A549 (cell line): ENCODE measurements around the gene PI4KB. TPM values are rescaled to one million over a fixed set of nuclear protein-coding genes. Genes with fewer than 3 reads are reported as not detected.
"Not testable (repeated sequence)": the region's sequence is repeated elsewhere in the genome, so short reads cannot be mapped to it uniquely, and the experiment has no call there.

Experiments used
- ATAC-seq, 2 experiments: fragments of 200-7000 bp in 1 of 2; fragments of >200 bp in 1 of 2; cut with Nextera tagmentation in 1 of 2; cut with Tn5 transposase in 1 of 2; 3 replicates each; pipeline versions ENCODE4 v1.8.0 to v1.9.1; 2018 to 2020; ENCODE audit warnings: mild to moderate bottlenecking in 1 of 2, moderate library complexity in 1 of 2
- CTCF ChIA-PET: fragments of 300-600 bp; sonication (Branson Sonifier 250); formaldehyde crosslinking; extraction: SDS; loops from one replicate; lab custom pipeline; 2021; ENCODE audit warnings: antibody characterized with exemption, inconsistent platforms; lab: Yijun Ruan, JAX
- POLR2A ChIA-PET: fragments of 350-600 bp; formaldehyde crosslinking; extraction: SDS; loops from one replicate; lab custom pipeline; 2021; ENCODE audit warnings: antibody characterized with exemption, inconsistent platforms; lab: Yijun Ruan, JAX
- DNase-seq, 2 experiments: peaks; one replicate each; pipeline versions ENCODE4 v3.0.0 to v3.0.0-alpha.2; 2011 to 2016; ENCODE audit warnings: low read depth in 1 of 2, low spot score in 1 of 2
- FAIRE-seq: peaks from 2 replicates; lab custom pipeline; 2011; peaks lifted over from hg19 to GRCh38; lab: Jason Lieb, UNC
- H3K27ac ChIP-seq, 2 experiments: fragments of >200 bp; sonication (Bioruptor Twin); formaldehyde crosslinking; 3 replicates each; pipeline ENCODE4 v1.5.1; 2016 to 2017
- H3K4me1 ChIP-seq: fragments of >200 bp; sonication (Bioruptor Twin); formaldehyde crosslinking; 3 replicates; pipeline ENCODE4 v1.6.1; 2016
- H3K4me2 ChIP-seq: fragments of >200 bp; sonication (Bioruptor Twin); formaldehyde crosslinking; 3 replicates; pipeline ENCODE4 v1.6.1; 2016
- H3K4me3 ChIP-seq: fragments of >200 bp; sonication (Bioruptor Twin); formaldehyde crosslinking; 3 replicates; pipeline ENCODE4 v1.5.1; 2016
- H3K9me3 ChIP-seq: fragments of >200 bp; sonication (Bioruptor Twin); formaldehyde crosslinking; 3 replicates; pipeline ENCODE4 v1.6.1; 2016
- BHLHE40 ChIP-seq: IDR thresholded peaks from 2 replicates; pipeline ENCODE4 v1.6.1; 2012; ENCODE audit warnings: low read depth, low read length, inconsistent platforms
- EHF ChIP-seq: fragments of 250-450 bp; sonication (Bioruptor Pico); IDR thresholded peaks from 2 replicates; pipeline ENCODE4 v1.5.0; 2020; ENCODE audit warnings: mild to moderate bottlenecking
- ESRRA ChIP-seq: fragments of 150-350 bp; IDR thresholded peaks from 2 replicates; pipeline ENCODE4 v1.6.1; 2014; ENCODE audit warnings: mild to moderate bottlenecking, low read length, borderline replicate concordance
- FOSB ChIP-seq: fragments of 250-450 bp; sonication (Bioruptor Pico); IDR thresholded peaks from 2 replicates; pipeline ENCODE4 v1.5.0; 2020; ENCODE audit warnings: mild to moderate bottlenecking, moderate library complexity
- FOSL2 ChIP-seq, 2 experiments: fragments of 450-650 bp in 1 of 2; fragments of >200 bp in 1 of 2; sonication (Bioruptor Twin) in 1 of 2; formaldehyde crosslinking; IDR thresholded peaks; 2 replicates each; pipeline versions ENCODE4 v1.5.0 to v1.6.1; 2016 to 2020; ENCODE audit warnings: mild to moderate bottlenecking in 1 of 2, moderate library complexity in 1 of 2
- GATA3 ChIP-seq: IDR thresholded peaks from 2 replicates; pipeline ENCODE4 v1.6.1; 2012; ENCODE audit warnings: borderline replicate concordance
- HOXA7 ChIP-seq: fragments of 250-450 bp; sonication (Bioruptor Pico); IDR thresholded peaks from 2 replicates; pipeline ENCODE4 v1.5.0; 2020; ENCODE audit warnings: mild to moderate bottlenecking, moderate library complexity
- HOXB5 ChIP-seq: fragments of 250-450 bp; sonication (Bioruptor Pico); IDR thresholded peaks from 2 replicates; pipeline ENCODE4 v1.5.0; 2020; ENCODE audit warnings: mild to moderate bottlenecking, moderate library complexity
- JUN ChIP-seq, 2 experiments: fragments of >200 bp; sonication (Bioruptor Twin); formaldehyde crosslinking; IDR thresholded peaks; 2 replicates in 1 of 2; 3 replicates in 1 of 2; pipeline ENCODE4 v1.6.1; 2016 to 2017
- JUNB ChIP-seq: fragments of >200 bp; sonication (Bioruptor Twin); formaldehyde crosslinking; IDR thresholded peaks from 2 replicates; pipeline ENCODE4 v1.6.1; 2016
- KDM1A ChIP-seq: fragments of 200-600 bp; sonication (generic); IDR thresholded peaks from 2 replicates; pipeline ENCODE4 v1.6.1; 2016; ENCODE audit warnings: low read depth, mild to moderate bottlenecking
- NFE2L2 ChIP-seq: fragments of 150-350 bp; conservative IDR thresholded peaks from 2 replicates; pipeline ENCODE4 v1.6.1; 2014; ENCODE audit warnings: low read length
- NR3C1 ChIP-seq: fragments of >200 bp; sonication (Bioruptor Twin); formaldehyde crosslinking; IDR thresholded peaks from 3 replicates; pipeline ENCODE4 v1.6.1; 2017
- PHF8 ChIP-seq: fragments of 200-600 bp; sonication (generic); IDR thresholded peaks from 2 replicates; pipeline ENCODE4 v1.6.1; 2016; ENCODE audit warnings: low read depth, mild to moderate bottlenecking, antibody characterized with exemption, moderate library complexity, borderline replicate concordance
- POLR2A ChIP-seq: IDR thresholded peaks from 2 replicates; pipeline ENCODE4 v1.6.1; 2012; ENCODE audit warnings: mild to moderate bottlenecking, low read length
- RAD21 ChIP-seq, 2 experiments: fragments of >200 bp in 1 of 2; sonication (Bioruptor Twin) in 1 of 2; formaldehyde crosslinking in 1 of 2; IDR thresholded peaks in 1 of 2; conservative IDR thresholded peaks in 1 of 2; 2 replicates in 1 of 2; 3 replicates in 1 of 2; pipeline ENCODE4 v1.6.1; 2012 to 2018; ENCODE audit warnings: inconsistent platforms in 1 of 2
- RARB ChIP-seq: fragments of 250-450 bp; sonication (Bioruptor Pico); IDR thresholded peaks from 2 replicates; pipeline ENCODE4 v1.8.0; 2021; ENCODE audit warnings: mild to moderate bottlenecking, moderate library complexity
- RNF2 ChIP-seq: fragments of 200-600 bp; sonication (generic); IDR thresholded peaks from 2 replicates; pipeline ENCODE4 v1.6.1; 2016; ENCODE audit warnings: low read depth, mild to moderate bottlenecking, antibody characterized with exemption, moderate library complexity, borderline replicate concordance
- TP53 ChIP-seq: fragments of 250-450 bp; sonication (Bioruptor Pico); IDR thresholded peaks from 2 replicates; pipeline ENCODE4 v1.5.0; 2021; ENCODE audit warnings: mild to moderate bottlenecking, moderate library complexity
- ZFP36 ChIP-seq: fragments of 450-650 bp; IDR thresholded peaks from 2 replicates; pipeline ENCODE4 v1.6.1; 2014; ENCODE audit warnings: borderline replicate concordance; ENCODE audit not compliant: partially characterized antibody
- WGBS: methylation state at CpG from one replicate; pipeline ENCODE4 v1.1.6; 2017; ENCODE audit errors: missing lambda C conversion rate; 5-methylcytosine and 5-hydroxymethylcytosine counted together
- polyA plus RNA-seq, 4 experiments: library from polyadenylated mRNA; depleted of rRNA in 3 of 4; stranded (reverse); fragments of >200 nt; fragmentation: RNase III in 1 of 4; extraction: RNeasy Plus Mini Kit Qiagen cat#74134 plus additional on column Dnase treatment in 1 of 4; gene quantifications; 2 replicates in 3 of 4; 3 replicates in 1 of 4; pipeline ENCODE4 v1.2.3, GENCODE V29; 2011 to 2017
- TF ChIP-seq, protein P1 (sequence below): fragments of >200 bp; sonication (Bioruptor Twin); formaldehyde crosslinking; IDR thresholded peaks from 2 replicates; pipeline ENCODE4 v1.6.1; 2016
- TF ChIP-seq, protein P2 (sequence below): fragments of 250-450 bp; sonication (Bioruptor Pico); IDR thresholded peaks from 2 replicates; pipeline ENCODE4 v1.5.0; 2020; ENCODE audit warnings: low read depth, mild to moderate bottlenecking, moderate library complexity
- TF ChIP-seq, protein P3 (sequence below): fragments of 150-350 bp; IDR thresholded peaks from 2 replicates; pipeline ENCODE4 v1.6.1; 2014; ENCODE audit warnings: low read depth, mild to moderate bottlenecking, low read length

Gene PI4KB
- polyA plus RNA-seq, 2 of the 4 experiments (the other 2 are of a cell fraction) = 26.8 to 34.4 TPM

DNA sequence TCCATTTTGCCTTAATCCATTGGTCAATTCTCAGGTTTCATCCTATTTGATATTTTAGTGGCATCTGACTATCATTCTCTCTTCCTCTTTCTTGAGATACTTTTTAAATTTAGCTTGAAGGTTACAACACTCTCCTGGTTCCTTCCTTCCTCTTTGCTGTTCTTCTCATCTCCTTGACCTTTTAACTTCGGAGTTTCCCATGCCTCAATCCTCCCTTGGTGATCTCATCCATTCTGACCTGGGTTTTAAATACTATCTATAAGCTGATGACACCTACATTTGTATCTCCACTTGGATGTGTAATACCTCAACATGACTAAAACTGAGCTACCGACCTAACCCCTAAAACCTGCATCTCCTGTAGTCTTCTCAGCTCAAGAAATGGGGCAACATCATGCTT is 50.0 kb downstream of the PI4KB start:
- ATAC-seq (no peak), DNase-seq (no peak), FAIRE-seq (no peak)
- CTCF ChIA-PET = interaction anchor here (0.8 to 1.4 kb wide), 2 partner anchors 25 to 27 kb away, joined by 3 read pairs; no protein-coding TSS in a partner anchor
- no peak for TF ChIP-seq RNF2
- no peak for TF ChIP-seq JUN (IDR thresholded peaks at IDR 0.05)
- no peak for TF ChIP-seq RAD21 (conservative IDR thresholded peaks at IDR 0.05 in 1 of 2, IDR thresholded peaks at IDR 0.05 in 1 of 2)
- TF ChIP-seq FOSB (CRISPR knock-in tag) = no peak
- no peak for TF ChIP-seq HOXB5 (CRISPR knock-in tag)
- TF ChIP-seq POLR2A = no peak
- TF ChIP-seq JUNB = no peak
- no peak for TF ChIP-seq FOSL2 (IDR thresholded peaks at IDR 0.05)
- no peak for TF ChIP-seq FOSL2 (CRISPR knock-in tag; IDR thresholded peaks at IDR 0.05)
- TF ChIP-seq, protein P1, sequence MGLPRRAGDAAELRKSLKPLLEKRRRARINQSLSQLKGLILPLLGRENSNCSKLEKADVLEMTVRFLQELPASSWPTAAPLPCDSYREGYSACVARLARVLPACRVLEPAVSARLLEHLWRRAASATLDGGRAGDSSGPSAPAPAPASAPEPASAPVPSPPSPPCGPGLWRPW = no peak
- TF ChIP-seq PHF8 = no peak
- no peak for TF ChIP-seq KDM1A
- no peak for TF ChIP-seq RARB
- TF ChIP-seq NFE2L2 = no peak
- no peak for TF ChIP-seq NR3C1
- TF ChIP-seq, protein P2, sequence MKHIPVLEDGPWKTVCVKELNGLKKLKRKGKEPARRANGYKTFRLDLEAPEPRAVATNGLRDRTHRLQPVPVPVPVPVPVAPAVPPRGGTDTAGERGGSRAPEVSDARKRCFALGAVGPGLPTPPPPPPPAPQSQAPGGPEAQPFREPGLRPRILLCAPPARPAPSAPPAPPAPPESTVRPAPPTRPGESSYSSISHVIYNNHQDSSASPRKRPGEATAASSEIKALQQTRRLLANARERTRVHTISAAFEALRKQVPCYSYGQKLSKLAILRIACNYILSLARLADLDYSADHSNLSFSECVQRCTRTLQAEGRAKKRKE (CRISPR knock-in tag) = no peak
- no peak for TF ChIP-seq ZFP36
- no peak for TF ChIP-seq EHF (CRISPR knock-in tag)
- TF ChIP-seq GATA3 = no peak
- no peak for TF ChIP-seq BHLHE40
- no peak for TF ChIP-seq TP53 (CRISPR knock-in tag)
- whole genome bisulfite sequencing = 25% methylated on average over 2 of the region's 2 CpGs
- peaks cover 3% of the 10 kb centered on the region; the same call in 2 of the 3 replicates for H3K4me1 ChIP-seq
- H3K9me3 ChIP-seq = no peaks in the 10 kb centered on the region
- H3K4me3 ChIP-seq = no peak overlapping the region
- H3K4me2 ChIP-seq = no peak overlapping the region
- POLR2A ChIA-PET = no interaction called here
- no peak overlapping the region for H3K27ac ChIP-seq

DNA sequence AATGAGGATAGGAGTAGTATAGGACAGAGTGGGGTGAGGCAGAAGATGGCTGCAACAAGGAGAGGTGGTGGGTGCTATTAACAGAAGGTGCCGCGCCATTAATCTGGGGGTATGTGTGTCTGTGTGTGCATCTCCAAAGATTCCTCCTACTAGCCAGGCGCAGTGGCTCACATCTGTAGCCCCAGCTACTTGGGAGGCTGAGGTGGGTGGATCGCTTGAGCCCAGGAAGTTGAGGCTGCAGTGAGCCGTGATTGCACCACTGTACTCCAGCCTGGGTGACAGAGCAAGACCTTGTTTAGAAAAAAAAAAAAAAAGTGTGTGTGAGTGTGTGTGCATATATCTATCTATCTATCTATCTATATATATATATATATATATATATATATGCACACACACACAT is 51.9 kb downstream of the PI4KB start:
- H3K9me3 ChIP-seq, FAIRE-seq, CTCF ChIA-PET, H3K27ac ChIP-seq, DNase-seq, H3K4me3 ChIP-seq, ATAC-seq, H3K4me1 ChIP-seq, H3K4me2 ChIP-seq, POLR2A ChIA-PET: not testable (repeated sequence)
- 96% methylated on average over 5 of the region's 5 CpGs for WGBS

DNA sequence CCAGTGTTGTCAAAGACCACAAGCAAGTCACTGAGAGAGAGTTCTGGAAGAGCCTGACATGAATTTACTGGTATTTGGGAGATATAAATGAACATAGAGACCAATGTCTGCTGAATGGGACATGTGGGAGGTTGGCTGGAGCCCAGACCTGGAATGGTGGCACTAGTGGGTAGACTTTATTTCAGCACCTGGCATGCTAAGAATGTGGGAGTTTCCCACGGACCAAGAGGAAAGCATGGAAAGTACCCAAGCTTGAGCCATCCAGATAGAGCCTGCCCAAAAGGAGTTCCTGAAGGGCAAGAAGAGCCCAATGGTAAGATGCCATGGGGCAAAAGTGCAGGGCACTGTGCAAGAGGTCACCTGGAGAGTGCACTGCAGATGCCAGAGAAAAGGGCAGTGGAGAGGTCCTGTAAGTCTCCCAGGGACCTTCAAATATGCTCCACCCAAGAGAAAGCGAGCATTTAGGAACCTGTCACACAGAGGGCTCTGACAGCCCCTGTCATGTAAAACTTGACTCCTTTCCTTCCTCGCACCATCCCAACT is 53.2 kb downstream of the PI4KB start:
- POLR2A ChIA-PET = no interaction called here
- no peak overlapping the region for H3K4me3 ChIP-seq
- H3K27ac ChIP-seq = no peak overlapping the region
- no peak overlapping the region for H3K4me2 ChIP-seq
- TF ChIP-seq HOXA7 = no peak
- TF ChIP-seq, protein P3, sequence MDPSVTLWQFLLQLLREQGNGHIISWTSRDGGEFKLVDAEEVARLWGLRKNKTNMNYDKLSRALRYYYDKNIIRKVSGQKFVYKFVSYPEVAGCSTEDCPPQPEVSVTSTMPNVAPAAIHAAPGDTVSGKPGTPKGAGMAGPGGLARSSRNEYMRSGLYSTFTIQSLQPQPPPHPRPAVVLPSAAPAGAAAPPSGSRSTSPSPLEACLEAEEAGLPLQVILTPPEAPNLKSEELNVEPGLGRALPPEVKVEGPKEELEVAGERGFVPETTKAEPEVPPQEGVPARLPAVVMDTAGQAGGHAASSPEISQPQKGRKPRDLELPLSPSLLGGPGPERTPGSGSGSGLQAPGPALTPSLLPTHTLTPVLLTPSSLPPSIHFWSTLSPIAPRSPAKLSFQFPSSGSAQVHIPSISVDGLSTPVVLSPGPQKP = no peak
- no peak for TF ChIP-seq BHLHE40
- TF ChIP-seq NR3C1 = no peak
- no peak for TF ChIP-seq ESRRA
- no peak for TF ChIP-seq FOSB (CRISPR knock-in tag)
- TF ChIP-seq NFE2L2 = no peak
- peak in 1 of 2 experiments; percentile 31; a peak in 4 of 6 replicates for ATAC-seq
- H3K4me1 ChIP-seq = peaks cover 3% of the 10 kb centered on the region; the same call in 1 of the 3 replicates
- no peak for DNase-seq
- WGBS = 63% methylated on average over 3 of the region's 3 CpGs
- no peak for FAIRE-seq
- H3K9me3 ChIP-seq = no peaks in the 10 kb centered on the region
- CTCF ChIA-PET = no interaction called here
